ENCODE data around the gene RPUSD1. TPM values are rescaled to one million over a fixed set of nuclear protein-coding genes. Genes with fewer than 3 reads are reported as not detected.
"Not testable (repeated sequence)": the region's sequence is repeated elsewhere in the genome, so short reads cannot be mapped to it uniquely, and the experiment has no call there.

Gene RPUSD1
- polyA plus RNA-seq, 4 donors = 8.5 to 16.5 (median 10.5) TPM

- DNase-seq (ENCODE audit: low read depth in 4 of 4, low spot score in 3 of 4) = no peak
Measured at GRCh38 chr16:785563-786535, 2.3 kb downstream of the RPUSD1 start.

GRCh38 chr16:784431-784830 is 3.8 kb downstream of the RPUSD1 start:
- no peak for DNase-seq (ENCODE audit: low read depth in 4 of 4, low spot score in 3 of 4)

DNA sequence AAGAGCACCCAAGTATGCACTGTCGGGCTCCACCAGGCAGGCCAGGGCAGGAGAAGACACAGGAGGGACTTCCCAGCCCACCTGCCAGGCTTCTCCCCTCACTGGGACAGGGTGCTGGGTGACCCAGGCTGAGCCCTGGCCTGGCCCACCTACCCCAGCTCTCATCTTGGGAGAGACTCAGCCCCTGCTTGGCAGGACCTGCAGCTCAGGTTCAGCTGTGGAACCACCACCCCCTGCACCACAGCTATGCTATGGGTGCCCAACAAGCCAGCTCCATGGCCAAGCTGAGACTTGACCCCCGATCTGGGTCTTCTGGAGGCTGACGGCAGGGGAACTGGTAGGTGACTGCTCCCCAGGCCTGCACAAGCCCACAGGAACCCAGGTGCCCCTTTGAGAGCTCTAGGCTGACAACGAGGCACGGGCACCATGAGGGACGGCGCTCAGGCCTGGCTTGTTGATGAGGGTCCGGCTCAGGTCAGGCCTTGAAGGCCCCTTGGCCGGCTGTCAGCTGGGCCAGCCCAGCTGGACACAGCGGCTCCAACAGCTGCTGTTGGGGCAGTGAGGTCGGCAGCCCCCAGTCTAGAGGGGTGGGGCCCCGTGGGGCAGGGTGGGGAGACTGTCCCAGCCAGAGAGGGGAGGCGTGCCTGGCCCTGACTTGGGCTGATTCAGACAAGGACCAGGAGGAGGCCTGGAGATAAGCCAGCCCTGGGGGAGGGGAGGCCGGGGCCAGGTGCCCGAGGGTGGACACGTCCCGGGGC is 4.6 kb downstream of the RPUSD1 start:
- no peak for DNase-seq (ENCODE audit: low read depth in 4 of 4, low spot score in 3 of 4)

GRCh38 chr16:782766-783403 is 5.3 kb downstream of the RPUSD1 start:
- no peak for DNase-seq (ENCODE audit: low read depth in 4 of 4, low spot score in 3 of 4)

- no peak for DNase-seq (ENCODE audit: low read depth in 4 of 4, low spot score in 3 of 4)
Measured at GRCh38 chr16:782258-782657, 5.9 kb downstream of the RPUSD1 start.

- DNase-seq (ENCODE audit: low read depth in 4 of 4, low spot score in 3 of 4) = no peak
Measured at GRCh38 chr16:781346-782010, 6.7 kb downstream of the RPUSD1 start.

DNA sequence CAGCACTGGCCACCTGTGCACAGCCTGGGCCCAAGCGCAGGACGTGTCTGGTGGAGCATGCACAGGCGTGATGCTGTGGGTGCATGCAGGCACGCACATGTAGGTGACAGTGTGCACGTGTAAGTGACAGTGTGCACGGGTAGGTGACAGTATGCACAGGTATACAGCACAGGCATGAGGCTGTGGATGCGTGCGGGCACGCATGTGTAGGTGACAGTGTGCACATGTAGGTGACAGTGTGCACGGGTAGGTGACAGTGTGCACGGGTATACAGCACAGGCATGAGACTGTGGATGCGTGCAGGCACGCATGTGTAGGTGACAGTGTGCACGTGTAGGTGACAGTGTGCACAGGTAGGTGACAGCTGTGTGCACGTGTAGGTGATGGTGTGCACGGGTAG is 7.9 kb downstream of the RPUSD1 start:
- no peak for DNase-seq (ENCODE audit: low read depth in 4 of 4, low spot score in 3 of 4)

DNA sequence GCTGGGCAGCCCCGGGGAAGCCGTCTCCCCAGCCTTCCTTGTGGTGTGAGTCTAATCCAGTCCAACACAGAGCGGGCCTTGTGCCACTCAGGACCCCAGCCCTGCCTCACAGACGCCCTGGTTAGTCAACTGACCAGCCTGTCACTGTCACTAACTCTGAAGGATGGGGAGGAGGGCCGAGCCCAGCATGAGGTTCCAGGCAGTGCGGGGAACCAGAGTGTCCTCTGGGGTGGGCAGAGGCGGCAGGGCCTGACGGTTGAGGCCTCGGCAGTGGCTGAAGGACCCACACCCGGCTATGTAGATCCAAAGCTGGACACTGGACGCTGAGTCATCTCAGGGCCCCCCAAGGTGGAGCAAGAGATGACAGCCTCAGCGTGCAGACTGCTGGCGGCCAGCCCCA is 8.6 kb downstream of the RPUSD1 start:
- DNase-seq (ENCODE audit: low read depth in 4 of 4, low spot score in 3 of 4) = no peak

- DNase-seq (ENCODE audit: low read depth in 4 of 4, low spot score in 3 of 4) = no peak
Measured at GRCh38 chr16:778909-779527, 9.2 kb downstream of the RPUSD1 start.

- no peak for DNase-seq (ENCODE audit: low read depth in 4 of 4, low spot score in 3 of 4)
Measured at GRCh38 chr16:778447-778846, 9.7 kb downstream of the RPUSD1 start.

DNA sequence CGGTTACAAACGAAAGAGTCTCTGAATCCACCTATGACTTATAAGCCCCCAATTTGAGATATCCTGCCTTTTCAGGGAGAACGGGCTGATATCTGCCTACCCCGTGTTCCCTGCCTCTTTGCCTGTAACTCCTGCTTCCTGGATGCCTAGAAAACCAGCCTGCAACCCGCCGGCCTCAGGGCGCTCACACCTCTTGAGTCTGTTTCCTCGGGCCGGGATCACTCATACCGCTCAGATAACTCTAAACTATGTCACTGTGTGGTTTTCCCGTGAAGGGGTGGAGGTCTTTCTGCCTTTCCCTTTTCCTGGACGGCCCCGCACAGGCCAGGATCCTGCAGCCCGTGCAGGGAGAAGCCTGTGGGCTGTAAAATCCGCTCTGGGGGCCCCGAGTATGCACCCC is 10.4 kb downstream of the RPUSD1 start:
- DNase-seq (ENCODE audit: low read depth in 4 of 4, low spot score in 3 of 4) = no peak

DNA sequence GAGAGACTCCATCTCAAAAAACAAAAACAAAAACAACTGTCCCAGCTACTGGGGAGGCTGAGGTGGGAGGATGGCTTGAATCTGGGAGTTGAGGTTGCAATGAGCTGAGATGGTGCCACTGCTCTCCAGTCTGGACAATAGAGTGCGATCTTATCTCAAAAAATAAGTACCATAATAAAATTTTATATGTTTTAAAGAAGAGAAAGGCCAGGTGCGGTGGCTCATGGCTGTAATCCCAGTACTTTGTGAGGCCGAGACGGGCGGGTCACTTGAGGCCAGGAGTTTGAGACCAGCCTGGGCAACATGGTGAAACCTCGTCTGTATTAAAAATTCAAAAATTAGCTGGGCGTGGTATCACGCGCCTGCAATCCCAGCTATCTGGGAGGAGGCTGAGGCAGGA is 11.4 kb downstream of the RPUSD1 start:
- no peak for DNase-seq (ENCODE audit: low read depth in 4 of 4, low spot score in 3 of 4)

- DNase-seq (ENCODE audit: low read depth in 4 of 4, low spot score in 3 of 4) = not testable (repeated sequence)
Measured at GRCh38 chr16:776298-776697, 11.9 kb downstream of the RPUSD1 start.

- no peak for DNase-seq (ENCODE audit: low read depth in 4 of 4, low spot score in 3 of 4)
Measured at GRCh38 chr16:775236-775796, 12.9 kb downstream of the RPUSD1 start.

DNA sequence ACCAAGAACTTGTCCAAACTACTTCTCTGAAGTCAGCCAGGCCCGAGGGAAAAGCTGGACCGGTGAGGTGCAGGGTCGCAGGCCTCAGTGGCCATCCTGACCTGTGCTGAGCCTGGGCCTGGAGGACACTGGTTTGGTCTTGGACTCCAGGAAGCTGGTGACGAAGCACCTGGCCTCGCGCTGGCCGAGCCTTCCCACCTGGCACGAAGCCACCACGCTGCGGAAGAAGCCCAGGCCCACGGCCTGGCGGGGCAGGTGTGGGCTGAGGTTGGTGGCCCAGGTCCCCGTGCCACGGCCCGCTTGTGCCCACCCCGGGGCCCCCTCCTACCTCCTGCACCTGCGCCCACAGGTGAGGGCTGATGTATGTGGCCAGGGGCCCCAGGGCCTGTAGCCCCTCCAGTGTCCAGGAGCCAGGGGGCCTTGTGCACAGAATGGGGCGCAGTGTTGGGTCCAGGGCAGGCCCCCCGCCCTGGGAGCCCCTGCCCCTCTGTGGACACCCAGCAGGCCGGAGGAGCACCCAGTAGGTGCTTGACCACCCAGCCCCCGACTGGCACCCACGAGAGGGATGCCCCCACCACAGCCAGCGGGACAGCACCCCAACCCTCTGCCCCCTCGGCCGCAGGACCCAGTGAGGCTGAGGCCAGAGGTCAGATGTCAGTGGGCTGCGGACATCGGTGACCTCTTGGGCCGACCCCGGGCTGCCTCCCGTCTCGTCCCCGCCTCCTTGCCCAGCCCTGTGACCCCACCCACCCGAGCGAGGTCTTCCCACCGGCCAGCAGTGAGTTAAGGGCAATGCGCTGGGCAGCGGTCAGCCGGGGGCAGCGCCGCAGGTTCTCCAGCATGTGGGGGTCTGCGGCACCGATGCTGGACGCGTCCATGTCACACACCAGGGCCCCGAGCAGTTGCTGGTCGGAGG is 13.8 kb downstream of the RPUSD1 start:
- no peak for DNase-seq (ENCODE audit: low read depth in 4 of 4, low spot score in 3 of 4)

DNA sequence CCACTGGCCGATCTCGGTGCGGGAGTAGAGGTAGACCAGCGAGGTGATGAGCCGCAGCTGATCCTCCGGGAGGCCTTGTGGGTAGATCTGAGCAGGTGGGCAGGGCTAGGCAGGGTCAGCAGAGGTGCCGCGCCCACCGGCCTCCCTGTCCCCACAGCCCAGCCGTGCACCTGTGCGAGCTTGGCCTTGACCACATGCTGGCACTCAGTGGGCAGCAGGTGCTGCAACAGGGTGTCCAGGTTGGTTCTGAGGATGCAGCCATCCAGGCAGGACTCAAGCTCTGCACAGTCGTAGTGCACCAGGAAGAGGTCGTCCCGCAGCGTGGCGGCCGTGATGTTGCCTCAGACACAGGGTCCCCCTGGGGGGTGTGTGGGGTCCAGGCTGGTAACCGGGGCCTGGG is 15.2 kb downstream of the RPUSD1 start:
- no peak for DNase-seq (ENCODE audit: low read depth in 4 of 4, low spot score in 3 of 4)

GRCh38 chr16:770411-770810 is 17.8 kb downstream of the RPUSD1 start:
- no peak for DNase-seq (ENCODE audit: low read depth in 4 of 4, low spot score in 3 of 4)

- no peak for DNase-seq (ENCODE audit: low read depth in 4 of 4, low spot score in 3 of 4)
Measured at GRCh38 chr16:769934-770333, 18.2 kb downstream of the RPUSD1 start.
